MM.1S (cell line): ENCODE results near the gene RBFOX1.

Experiments used
- DNase-seq: peaks from one replicate; pipeline ENCODE4 v3.0.0-alpha.2; 2015
- H2AFZ ChIP-seq: fragments of 300-600 bp; sonication (generic); 2 replicates; pipeline ENCODE4 v1.6.0; 2016; ENCODE audit warnings: antibody characterized with exemption, low read length
- H3F3A ChIP-seq: fragments of 300-600 bp; sonication (generic); 2 replicates; pipeline ENCODE4 v1.6.1; 2016; ENCODE audit warnings: mild to moderate bottlenecking, antibody characterized with exemption, low read length, moderate library complexity, mixed read lengths; ENCODE audit not compliant: insufficient read depth
- H3K27ac ChIP-seq: fragments of 300-600 bp; sonication (generic); 2 replicates; pipeline ENCODE4 v1.5.1; 2016; ENCODE audit warnings: mild to moderate bottlenecking, low read length
- H3K27me3 ChIP-seq: fragments of 300-600 bp; sonication (generic); replicated peaks from 2 replicates; pipeline ENCODE4 v1.6.0; 2016; ENCODE audit warnings: low read length; ENCODE audit not compliant: insufficient read depth
- H3K36me3 ChIP-seq: fragments of 300-600 bp; sonication (generic); replicated peaks from 2 replicates; pipeline ENCODE4 v1.6.1; 2016; ENCODE audit warnings: mild to moderate bottlenecking, low read length, mixed read lengths; ENCODE audit not compliant: insufficient read depth
- H3K4me1 ChIP-seq: fragments of 300-600 bp; sonication (generic); 2 replicates; pipeline ENCODE4 v1.6.1; 2016; ENCODE audit warnings: low read length, mixed read lengths
- H3K4me2 ChIP-seq: fragments of 300-600 bp; sonication (generic); 2 replicates; pipeline ENCODE4 v1.6.0; 2016; ENCODE audit warnings: low read depth, low read length
- H3K4me3 ChIP-seq: fragments of 300-600 bp; sonication (generic); 2 replicates; pipeline ENCODE4 v1.5.1; 2016; ENCODE audit warnings: low read length, mixed read lengths
- H3K79me2 ChIP-seq: fragments of 300-600 bp; sonication (generic); 2 replicates; pipeline ENCODE4 v1.6.1; 2016; ENCODE audit warnings: mixed run types, low read length, mixed read lengths
- H3K9ac ChIP-seq: fragments of 300-600 bp; sonication (generic); 2 replicates; pipeline ENCODE4 v1.6.1; 2016; ENCODE audit warnings: low read length, mixed read lengths
- H3K9me2 ChIP-seq: fragments of 300-600 bp; sonication (generic); replicated peaks from 2 replicates; pipeline ENCODE4 v1.6.1; 2016; ENCODE audit warnings: mild to moderate bottlenecking, low read length, mixed read lengths; ENCODE audit not compliant: insufficient read depth
- H3K9me3 ChIP-seq: fragments of 300-600 bp; sonication (generic); replicated peaks from 2 replicates; pipeline ENCODE4 v1.6.1; 2016; ENCODE audit warnings: mild to moderate bottlenecking, low read length, mixed read lengths; ENCODE audit not compliant: insufficient read depth
- H4K20me1 ChIP-seq: fragments of 300-600 bp; sonication (generic); 2 replicates; pipeline ENCODE4 v1.6.1; 2016; ENCODE audit warnings: mild to moderate bottlenecking, low read length, moderate library complexity, mixed read lengths; ENCODE audit not compliant: insufficient read depth
- EZH2 ChIP-seq: fragments of 300-600 bp; sonication (generic); optimal IDR thresholded peaks from 2 replicates; pipeline ENCODE3; 2017; ENCODE audit warnings: low read depth, mild to moderate bottlenecking, antibody characterized with exemption, low read length, mixed read lengths
- EZH2phosphoT487 ChIP-seq: fragments of 300-600 bp; sonication (generic); IDR thresholded peaks from 2 replicates; pipeline ENCODE4 v1.6.1; 2018; ENCODE audit warnings: antibody characterized with exemption, low read length
- TF ChIP-seq, protein P1 (sequence below): fragments of 300-600 bp; sonication (generic); IDR thresholded peaks from 2 replicates; pipeline ENCODE4 v1.5.1; 2016; ENCODE audit warnings: antibody characterized with exemption, low read length, mixed read lengths

Gene RBFOX1

GRCh38 chr16:7482032-7482431, 149.4 kb downstream of the RBFOX1 start:
- Histone ChIP-seq H3K4me1 (no peaks in the 10 kb centered on the region), H3K9ac (no peak overlapping the region)
- TF ChIP-seq EZH2phosphoT487, result no peak
- TF ChIP-seq, protein P1, sequence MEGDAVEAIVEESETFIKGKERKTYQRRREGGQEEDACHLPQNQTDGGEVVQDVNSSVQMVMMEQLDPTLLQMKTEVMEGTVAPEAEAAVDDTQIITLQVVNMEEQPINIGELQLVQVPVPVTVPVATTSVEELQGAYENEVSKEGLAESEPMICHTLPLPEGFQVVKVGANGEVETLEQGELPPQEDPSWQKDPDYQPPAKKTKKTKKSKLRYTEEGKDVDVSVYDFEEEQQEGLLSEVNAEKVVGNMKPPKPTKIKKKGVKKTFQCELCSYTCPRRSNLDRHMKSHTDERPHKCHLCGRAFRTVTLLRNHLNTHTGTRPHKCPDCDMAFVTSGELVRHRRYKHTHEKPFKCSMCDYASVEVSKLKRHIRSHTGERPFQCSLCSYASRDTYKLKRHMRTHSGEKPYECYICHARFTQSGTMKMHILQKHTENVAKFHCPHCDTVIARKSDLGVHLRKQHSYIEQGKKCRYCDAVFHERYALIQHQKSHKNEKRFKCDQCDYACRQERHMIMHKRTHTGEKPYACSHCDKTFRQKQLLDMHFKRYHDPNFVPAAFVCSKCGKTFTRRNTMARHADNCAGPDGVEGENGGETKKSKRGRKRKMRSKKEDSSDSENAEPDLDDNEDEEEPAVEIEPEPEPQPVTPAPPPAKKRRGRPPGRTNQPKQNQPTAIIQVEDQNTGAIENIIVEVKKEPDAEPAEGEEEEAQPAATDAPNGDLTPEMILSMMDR, result no peak
- TF ChIP-seq EZH2, result no peak

DNA sequence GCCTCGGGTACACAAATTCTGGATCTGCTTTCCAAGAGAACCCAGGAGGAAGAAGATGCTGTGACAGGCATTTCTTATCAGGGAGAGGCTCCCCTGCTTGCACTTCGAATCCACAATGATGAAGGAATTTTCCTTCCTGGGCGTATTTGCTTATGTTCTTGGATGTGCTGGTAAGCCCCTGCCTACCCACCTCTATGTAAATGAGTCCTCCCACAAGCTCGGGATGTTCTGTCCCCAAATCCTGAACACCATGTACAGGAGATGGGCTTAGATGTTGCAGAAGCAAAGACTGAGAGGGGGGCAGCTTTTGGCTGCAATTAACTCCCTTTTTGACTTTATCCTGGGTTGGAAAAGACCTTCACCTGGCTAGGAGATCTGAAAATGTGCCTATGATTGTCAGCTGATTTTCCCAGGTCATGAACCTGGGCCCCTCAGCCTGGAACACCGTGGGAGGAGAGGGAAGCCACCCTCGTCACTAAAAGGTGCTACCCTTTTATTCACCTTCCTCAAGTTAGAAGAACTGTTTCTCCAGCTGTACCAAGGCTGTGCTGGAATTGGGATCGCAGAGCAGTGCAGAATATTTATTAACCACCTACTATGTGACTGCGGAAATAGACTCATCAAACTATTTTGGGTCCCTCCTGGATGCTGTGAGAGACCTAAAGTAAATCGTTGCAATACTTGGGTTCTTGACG, 150.1 kb downstream of the RBFOX1 start:
- TF ChIP-seq EZH2phosphoT487 (no peak), EZH2 (no peak)
- TF ChIP-seq, protein P1, result no peak
- Histone ChIP-seq H3K4me2 (no peak overlapping the region), H3K79me2 (no peaks in the 10 kb centered on the region), H3K27ac (no peak overlapping the region), H4K20me1 (no peaks in the 10 kb centered on the region), H3K27me3 (no peaks in the 10 kb centered on the region), H3K36me3 (no peaks in the 10 kb centered on the region), H3K4me1 (no peaks in the 10 kb centered on the region), H3K9ac (no peak overlapping the region), H3K9me3 (no peaks in the 10 kb centered on the region), H3K4me3 (no peak overlapping the region), H3F3A (no peaks in the 10 kb centered on the region), H3K9me2 (no peaks in the 10 kb centered on the region), H2AFZ (no peak overlapping the region)
- no peak for DNase-seq

More at GRCh38 chr16:7482032-7482431, 149.4 kb downstream of the RBFOX1 start:
- Histone ChIP-seq H2AFZ (no peak overlapping the region), H3K4me2 (no peak overlapping the region), H3K27me3 (no peaks in the 10 kb centered on the region), H3K9me2 (no peaks in the 10 kb centered on the region), H3K27ac (no peak overlapping the region), H3K36me3 (no peaks in the 10 kb centered on the region), H3K4me3 (no peak overlapping the region), H3K79me2 (no peaks in the 10 kb centered on the region), H3K9me3 (no peaks in the 10 kb centered on the region), H4K20me1 (no peaks in the 10 kb centered on the region), H3F3A (no peaks in the 10 kb centered on the region)
- no peak for DNase-seq

GRCh38 chr16:7487574-7488323, 155.1 kb downstream of the RBFOX1 start:
- H3K4me1 ChIP-seq, result no peaks in the 10 kb centered on the region
- no peaks in the 10 kb centered on the region for H4K20me1 ChIP-seq
- no peaks in the 10 kb centered on the region for H3K79me2 ChIP-seq
- DNase-seq, result no peak
- H3K4me2 ChIP-seq, result no peak overlapping the region
- H2AFZ ChIP-seq, result no peak overlapping the region
- H3K27me3 ChIP-seq, result no peaks in the 10 kb centered on the region
- H3F3A ChIP-seq, result no peaks in the 10 kb centered on the region
- H3K36me3 ChIP-seq, result no peaks in the 10 kb centered on the region
- H3K9me2 ChIP-seq, result no peaks in the 10 kb centered on the region
- no peak overlapping the region for H3K4me3 ChIP-seq
- TF ChIP-seq EZH2 (no peak), EZH2phosphoT487 (no peak)
- TF ChIP-seq, protein P1, result no peak
- H3K27ac ChIP-seq, result no peak overlapping the region
- H3K9me3 ChIP-seq, result no peaks in the 10 kb centered on the region
- no peak overlapping the region for H3K9ac ChIP-seq
